Measurements from ENCODE around the gene NAP1L1. TPM values are rescaled to one million over a fixed set of nuclear protein-coding genes. Genes with fewer than 3 reads are reported as not detected.

NAP1L1 gene
- total RNA-seq, 1 donor from 2014 or later, result 429 TPM

DNA sequence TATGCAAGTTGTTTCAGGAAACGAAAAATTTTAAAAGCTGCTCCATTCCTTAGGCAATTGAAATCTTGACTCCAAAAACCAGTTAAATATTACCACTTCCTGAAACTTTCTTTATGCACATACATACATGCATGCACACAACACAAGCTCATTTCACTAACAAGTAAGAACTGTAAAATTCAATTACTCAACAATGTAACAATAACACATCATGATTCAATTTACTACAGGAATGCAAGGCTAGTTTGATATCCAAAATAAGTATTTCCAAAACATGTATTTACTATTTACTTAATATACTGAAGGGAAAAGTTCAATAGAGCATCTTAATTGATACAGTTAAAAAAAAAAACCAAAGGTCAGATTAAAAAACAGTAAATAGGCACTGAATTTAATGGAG, 19.6 kb downstream of the NAP1L1 start:
- Histone ChIP-seq H3K4me1 (no peaks in the 10 kb centered on the region), H3K4me3 (no peak overlapping the region), H3K27ac (no peak overlapping the region), H3K9me3 (peaks cover 16% of the 10 kb centered on the region), H3K27me3 (ENCODE audit: low read depth) (no peaks in the 10 kb centered on the region), H3K36me3 (peaks cover 60% of the 10 kb centered on the region)
- intact Hi-C loops (cut with DNase I), result no loop called here
- ATAC-seq, result no peak
- TF ChIP-seq, protein P1, sequence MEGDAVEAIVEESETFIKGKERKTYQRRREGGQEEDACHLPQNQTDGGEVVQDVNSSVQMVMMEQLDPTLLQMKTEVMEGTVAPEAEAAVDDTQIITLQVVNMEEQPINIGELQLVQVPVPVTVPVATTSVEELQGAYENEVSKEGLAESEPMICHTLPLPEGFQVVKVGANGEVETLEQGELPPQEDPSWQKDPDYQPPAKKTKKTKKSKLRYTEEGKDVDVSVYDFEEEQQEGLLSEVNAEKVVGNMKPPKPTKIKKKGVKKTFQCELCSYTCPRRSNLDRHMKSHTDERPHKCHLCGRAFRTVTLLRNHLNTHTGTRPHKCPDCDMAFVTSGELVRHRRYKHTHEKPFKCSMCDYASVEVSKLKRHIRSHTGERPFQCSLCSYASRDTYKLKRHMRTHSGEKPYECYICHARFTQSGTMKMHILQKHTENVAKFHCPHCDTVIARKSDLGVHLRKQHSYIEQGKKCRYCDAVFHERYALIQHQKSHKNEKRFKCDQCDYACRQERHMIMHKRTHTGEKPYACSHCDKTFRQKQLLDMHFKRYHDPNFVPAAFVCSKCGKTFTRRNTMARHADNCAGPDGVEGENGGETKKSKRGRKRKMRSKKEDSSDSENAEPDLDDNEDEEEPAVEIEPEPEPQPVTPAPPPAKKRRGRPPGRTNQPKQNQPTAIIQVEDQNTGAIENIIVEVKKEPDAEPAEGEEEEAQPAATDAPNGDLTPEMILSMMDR (IDR thresholded peaks at IDR 0.05), result no peak
- no peak for DNase-seq

GRCh38 chr12:76060111-76060510, 24.4 kb downstream of the NAP1L1 start:
- no peak for ATAC-seq
- peaks cover 10% of the 10 kb centered on the region for H3K9me3 ChIP-seq
- no peaks in the 10 kb centered on the region for H3K4me1 ChIP-seq
- no peaks in the 10 kb centered on the region for H3K27me3 ChIP-seq (ENCODE audit: low read depth)
- H3K36me3 ChIP-seq, result peaks cover 82% of the 10 kb centered on the region
- TF ChIP-seq, protein P1 (IDR thresholded peaks at IDR 0.05), result no peak
- no peak for DNase-seq
- no peak overlapping the region for H3K27ac ChIP-seq
- H3K4me3 ChIP-seq, result no peak overlapping the region
- intact Hi-C loops (cut with DNase I), result no loop called here

DNA sequence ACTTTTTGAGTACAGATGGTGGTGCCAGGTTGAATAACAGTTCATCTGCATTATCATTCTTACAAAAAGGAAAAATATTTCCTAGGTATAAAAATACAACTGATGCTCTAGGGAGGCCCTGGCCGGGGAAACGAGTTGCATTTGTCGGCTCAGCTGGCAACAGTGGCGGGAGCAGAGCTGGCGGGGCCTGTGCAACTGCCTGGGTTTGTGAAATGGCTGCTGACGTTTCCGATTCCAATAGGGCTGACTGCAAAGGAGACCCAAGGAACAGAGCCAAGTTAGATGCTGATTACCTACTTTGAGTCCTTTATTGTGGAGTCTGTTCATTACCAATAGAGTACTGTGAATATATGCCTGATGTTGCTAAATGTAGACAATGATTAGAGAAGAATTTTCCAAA, 27.2 kb downstream of the NAP1L1 start:
- H3K9me3 ChIP-seq, result no peaks in the 10 kb centered on the region
- H3K36me3 ChIP-seq, result peaks cover 97% of the 10 kb centered on the region
- DNase-seq, result no peak
- H3K4me3 ChIP-seq, result no peak overlapping the region
- no peaks in the 10 kb centered on the region for H3K27me3 ChIP-seq (ENCODE audit: low read depth)
- ATAC-seq, result no peak
- H3K4me1 ChIP-seq, result no peaks in the 10 kb centered on the region
- TF ChIP-seq, protein P1 (IDR thresholded peaks at IDR 0.05), result no peak
- intact Hi-C loops (cut with DNase I), result no loop called here
- no peak overlapping the region for H3K27ac ChIP-seq

DNA sequence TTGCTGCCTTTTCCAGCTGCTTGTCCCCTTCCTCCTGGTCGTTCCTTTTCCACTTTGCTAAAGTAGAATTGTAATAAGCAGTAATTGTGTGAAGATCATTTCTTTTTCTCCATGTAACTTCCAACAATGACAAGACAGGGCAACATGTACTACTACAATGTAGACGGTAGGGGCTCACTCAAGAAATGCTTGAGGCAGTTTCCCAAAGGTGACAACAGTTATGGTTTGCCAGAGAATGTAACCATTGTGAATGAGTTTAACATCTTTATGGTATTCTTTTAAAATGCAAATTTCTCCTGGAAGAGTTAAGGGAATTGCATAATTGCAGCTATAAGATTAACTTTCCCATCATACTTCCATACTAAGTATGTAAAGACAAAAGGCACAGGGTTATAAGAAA, 29.1 kb downstream of the NAP1L1 start:
- Histone ChIP-seq H3K4me3 (no peak overlapping the region), H3K27me3 (ENCODE audit: low read depth) (no peaks in the 10 kb centered on the region), H3K9me3 (no peaks in the 10 kb centered on the region), H3K4me1 (no peaks in the 10 kb centered on the region), H3K36me3 (peaks cover 98% of the 10 kb centered on the region), H3K27ac (no peak overlapping the region)
- DNase-seq, result no peak
- no peak for ATAC-seq
- intact Hi-C loops (cut with DNase I), result no loop called here
- TF ChIP-seq, protein P1 (IDR thresholded peaks at IDR 0.05), result no peak

DNA sequence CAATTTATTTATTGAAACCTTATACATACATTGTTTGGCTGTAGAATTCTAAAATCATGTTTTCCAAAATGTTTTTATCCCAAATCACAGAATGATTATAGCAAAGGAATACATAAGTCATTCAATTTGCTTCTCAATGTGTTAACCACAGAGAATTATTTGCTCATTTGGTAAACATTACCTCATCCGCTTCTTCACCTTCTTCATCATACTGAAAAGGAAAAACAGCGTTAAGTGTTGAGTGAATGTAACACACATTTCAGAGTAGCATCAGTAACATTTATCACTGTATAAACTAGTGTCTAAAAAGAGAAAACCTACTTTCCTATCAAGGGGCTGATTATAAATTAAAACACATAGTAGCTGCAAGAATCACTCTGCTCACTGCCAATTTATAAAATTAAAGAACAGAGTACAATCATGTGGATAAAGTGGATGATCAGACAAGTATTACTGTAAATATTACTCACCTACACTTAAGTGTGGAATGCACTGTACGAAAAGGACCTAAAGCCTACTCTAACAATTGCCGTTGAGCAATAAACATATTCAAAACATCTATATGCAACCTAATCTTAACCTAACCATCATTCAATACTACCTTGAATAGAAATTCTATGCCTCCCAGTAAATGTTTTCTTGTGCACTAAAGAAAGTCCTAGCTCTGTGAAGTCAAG, 34.8 kb downstream of the NAP1L1 start:
- Histone ChIP-seq H3K4me1 (no peaks in the 10 kb centered on the region), H3K4me3 (no peak overlapping the region), H3K27ac (no peak overlapping the region), H3K36me3 (peaks cover 75% of the 10 kb centered on the region), H3K27me3 (ENCODE audit: low read depth) (no peaks in the 10 kb centered on the region), H3K9me3 (no peaks in the 10 kb centered on the region)
- DNase-seq, result no peak
- TF ChIP-seq, protein P1 (IDR thresholded peaks at IDR 0.05), result no peak
- peak in 1 of 2 donors; percentile 71 for ATAC-seq
- intact Hi-C loops (cut with DNase I), result no loop called here

Data from lower lobe of right lung (tissue), 2 donors.